HEK293T (cell line): ENCODE results near the gene C17orf50.

Source experiments
- CTCF ChIA-PET: fragments of 350-600 bp; formaldehyde crosslinking; extraction: SDS; loops from one replicate; lab custom pipeline; 2021; ENCODE audit warnings: antibody characterized with exemption, inconsistent platforms; lab: Yijun Ruan, JAX
- POLR2A ChIA-PET: fragments of 350-600 bp; formaldehyde crosslinking; extraction: SDS; loops from one replicate; lab custom pipeline; 2020; ENCODE audit warnings: antibody characterized with exemption, inconsistent platforms; lab: Yijun Ruan, JAX
- DNase-seq: peaks from one replicate; pipeline ENCODE4 v3.0.0; 2012; ENCODE audit warnings: mixed read lengths; ENCODE audit errors: extremely low spot score
- ARNT ChIP-seq: fragments of 450-650 bp; IDR thresholded peaks from 2 replicates; pipeline ENCODE4 v1.6.1; 2017; ENCODE audit warnings: mild to moderate bottlenecking
- BHLHE40 ChIP-seq: fragments of 450-650 bp; IDR thresholded peaks from 2 replicates; pipeline ENCODE4 v1.6.1; 2016; ENCODE audit warnings: mild to moderate bottlenecking, moderate library complexity, borderline replicate concordance
- CTBP1 ChIP-seq: fragments of 450-650 bp; IDR thresholded peaks from 2 replicates; pipeline ENCODE4 v1.6.1; 2016; ENCODE audit warnings: borderline replicate concordance
- ELF4 ChIP-seq: fragments of 450-650 bp; IDR thresholded peaks from 2 replicates; pipeline ENCODE4 v1.6.1; 2017; ENCODE audit warnings: antibody characterized with exemption
- FOXA1 ChIP-seq: fragments of 450-650 bp; IDR thresholded peaks from 2 replicates; pipeline ENCODE4 v1.6.1; 2016; ENCODE audit warnings: mild to moderate bottlenecking
- FOXK2 ChIP-seq: fragments of 450-650 bp; IDR thresholded peaks from 2 replicates; pipeline ENCODE4 v1.6.1; 2016; ENCODE audit warnings: mild to moderate bottlenecking
- FOXM1 ChIP-seq: fragments of 450-650 bp; IDR thresholded peaks from 2 replicates; pipeline ENCODE4 v1.6.1; 2017; ENCODE audit warnings: mild to moderate bottlenecking, borderline replicate concordance
- HDGF ChIP-seq: fragments of 450-650 bp; IDR thresholded peaks from 2 replicates; pipeline ENCODE4 v1.6.1; 2017; ENCODE audit warnings: antibody characterized with exemption, borderline replicate concordance
- L3MBTL2 ChIP-seq: fragments of 450-650 bp; conservative IDR thresholded peaks from 2 replicates; pipeline ENCODE4 v1.6.1; 2016; ENCODE audit warnings: mild to moderate bottlenecking
- LEF1 ChIP-seq: fragments of 450-650 bp; IDR thresholded peaks from 2 replicates; pipeline ENCODE4 v1.6.1; 2017; ENCODE audit warnings: mild to moderate bottlenecking, borderline replicate concordance
- NFRKB ChIP-seq: fragments of 450-650 bp; IDR thresholded peaks from 2 replicates; pipeline ENCODE4 v1.6.1; 2016; ENCODE audit warnings: mild to moderate bottlenecking, moderate library complexity
- PKNOX1 ChIP-seq: fragments of 450-650 bp; IDR thresholded peaks from 2 replicates; pipeline ENCODE4 v1.6.1; 2016
- SP1 ChIP-seq: fragments of 450-650 bp; IDR thresholded peaks from 2 replicates; pipeline ENCODE4 v1.6.1; 2017
- SUZ12 ChIP-seq: fragments of 450-650 bp; IDR thresholded peaks from 2 replicates; pipeline ENCODE4 v1.6.1; 2016; ENCODE audit warnings: mild to moderate bottlenecking
- TARDBP ChIP-seq: fragments of 450-650 bp; IDR thresholded peaks from 2 replicates; pipeline ENCODE4 v1.6.1; 2016
- ZNF384 ChIP-seq: fragments of 450-650 bp; IDR thresholded peaks from 2 replicates; pipeline ENCODE4 v1.6.1; 2016

C17orf50 gene

GRCh38 chr17:35764123-35764991 lies 3.7 kb downstream of the C17orf50 start:
- no peak for TF ChIP-seq FOXK2
- no peak for TF ChIP-seq ZNF384
- peak; percentile 69 for TF ChIP-seq CTBP1
- TF ChIP-seq LEF1: no peak
- no peak for TF ChIP-seq HDGF
- no peak for TF ChIP-seq SP1
- TF ChIP-seq L3MBTL2: peak; percentile 94
- no peak for TF ChIP-seq ELF4
- POLR2A ChIA-PET: interaction anchor here (0.7 to 6.2 kb wide), 9 partner anchors 14 to 167 kb away, joined by 3 to 104 read pairs (median 7); partner anchors contain the start of gene TAF15
- peak; percentile 88 for DNase-seq
- CTCF ChIA-PET: interaction anchor here (0.6 to 2.4 kb wide), 29 partner anchors 9 to 205 kb away, joined by 3 to 54 read pairs (median 6); partner anchors contain the start of genes MMP28 and TAF15

- CTCF ChIA-PET: interaction anchor here (0.8 to 2.4 kb wide), 7 partner anchors 9 to 51 kb away, joined by 3 to 54 read pairs (median 13); partner anchors contain the start of genes MMP28 and TAF15
- no peak for DNase-seq
- TF ChIP-seq PKNOX1 (no peak), ELF4 (no peak)
- POLR2A ChIA-PET: interaction anchor here (1.0 to 6.2 kb wide), 5 partner anchors 14 to 45 kb away, joined by 3 to 104 read pairs (median 11); partner anchors contain the start of gene TAF15
Observed at GRCh38 chr17:35765086-35765710, 4.5 kb downstream of the C17orf50 start.

- TF ChIP-seq CTBP1: no peak
- TF ChIP-seq FOXK2: no peak
- TF ChIP-seq PKNOX1: no peak
- TF ChIP-seq SP1: no peak
- no peak for TF ChIP-seq FOXM1
- TF ChIP-seq L3MBTL2: no peak
- TF ChIP-seq ELF4: no peak
- TF ChIP-seq HDGF: no peak
- no peak for TF ChIP-seq NFRKB
- TF ChIP-seq LEF1: no peak
- TF ChIP-seq ARNT: no peak
- TF ChIP-seq ZNF384: no peak
- no peak for TF ChIP-seq FOXA1
- TF ChIP-seq SUZ12: no peak
- no peak for TF ChIP-seq BHLHE40
- TF ChIP-seq TARDBP: no peak
- CTCF ChIA-PET: interaction anchor here (0.8 to 2.4 kb wide), 2 partner anchors 42 to 50 kb away, joined by 3 to 54 read pairs; partner anchors contain the start of gene TAF15
- no peak for DNase-seq
- POLR2A ChIA-PET: interaction anchor here (6.2 kb wide), 1 partner anchor 44 kb away, joined by 104 read pairs; the partner anchor contains the start of gene TAF15
Observed at GRCh38 chr17:35765756-35766488, 5.2 kb downstream of the C17orf50 start.

- no peak for TF ChIP-seq PKNOX1
- no peak for TF ChIP-seq ELF4
- no peak for TF ChIP-seq SP1
- TF ChIP-seq L3MBTL2: no peak
- no peak for DNase-seq
- ChIA-PET CTCF (interaction anchor here (0.6 to 1.4 kb wide), 2 partner anchors 38 to 780 kb away, joined by 3 to 8 read pairs; no protein-coding TSS in a partner anchor), POLR2A (interaction anchor here (6.2 kb wide), 1 partner anchor 43 kb away, joined by 104 read pairs; the partner anchor contains the start of gene TAF15)
Observed at GRCh38 chr17:35766489-35766877, 5.8 kb downstream of the C17orf50 start.

GRCh38 chr17:35766903-35767510 lies 6.3 kb downstream of the C17orf50 start:
- ChIA-PET POLR2A (interaction anchor here (6.2 kb wide), 1 partner anchor 43 kb away, joined by 104 read pairs; the partner anchor contains the start of gene TAF15), CTCF (interaction anchor here (0.6 to 1.4 kb wide), 3 partner anchors 19 to 779 kb away, joined by 3 to 8 read pairs (median 3); no protein-coding TSS in a partner anchor)
- TF ChIP-seq FOXM1 (no peak), SP1 (no peak), ZNF384 (no peak), NFRKB (no peak), LEF1 (no peak), SUZ12 (no peak), TARDBP (no peak), L3MBTL2 (no peak), CTBP1 (no peak), ELF4 (no peak), HDGF (no peak), PKNOX1 (no peak), FOXA1 (no peak), BHLHE40 (no peak), FOXK2 (no peak), ARNT (no peak)
- no peak for DNase-seq
